Hair follicular keratinocyte (primary cell): ENCODE results near the gene AK8. TPM values are rescaled to one million over a fixed set of nuclear protein-coding genes. Genes with fewer than 3 reads are reported as not detected.

Experiments used
- total RNA-seq: library from RNA; depleted of rRNA; stranded (reverse); fragments of >200 nt; gene quantifications from 2 replicates; pipeline ENCODE4 v1.2.3, GENCODE V29; 2015

Gene AK8, protein sequence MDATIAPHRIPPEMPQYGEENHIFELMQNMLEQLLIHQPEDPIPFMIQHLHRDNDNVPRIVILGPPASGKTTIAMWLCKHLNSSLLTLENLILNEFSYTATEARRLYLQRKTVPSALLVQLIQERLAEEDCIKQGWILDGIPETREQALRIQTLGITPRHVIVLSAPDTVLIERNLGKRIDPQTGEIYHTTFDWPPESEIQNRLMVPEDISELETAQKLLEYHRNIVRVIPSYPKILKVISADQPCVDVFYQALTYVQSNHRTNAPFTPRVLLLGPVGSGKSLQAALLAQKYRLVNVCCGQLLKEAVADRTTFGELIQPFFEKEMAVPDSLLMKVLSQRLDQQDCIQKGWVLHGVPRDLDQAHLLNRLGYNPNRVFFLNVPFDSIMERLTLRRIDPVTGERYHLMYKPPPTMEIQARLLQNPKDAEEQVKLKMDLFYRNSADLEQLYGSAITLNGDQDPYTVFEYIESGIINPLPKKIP
- 0.39 and 0.46 TPM in 2 replicates for total RNA-seq

DNA sequence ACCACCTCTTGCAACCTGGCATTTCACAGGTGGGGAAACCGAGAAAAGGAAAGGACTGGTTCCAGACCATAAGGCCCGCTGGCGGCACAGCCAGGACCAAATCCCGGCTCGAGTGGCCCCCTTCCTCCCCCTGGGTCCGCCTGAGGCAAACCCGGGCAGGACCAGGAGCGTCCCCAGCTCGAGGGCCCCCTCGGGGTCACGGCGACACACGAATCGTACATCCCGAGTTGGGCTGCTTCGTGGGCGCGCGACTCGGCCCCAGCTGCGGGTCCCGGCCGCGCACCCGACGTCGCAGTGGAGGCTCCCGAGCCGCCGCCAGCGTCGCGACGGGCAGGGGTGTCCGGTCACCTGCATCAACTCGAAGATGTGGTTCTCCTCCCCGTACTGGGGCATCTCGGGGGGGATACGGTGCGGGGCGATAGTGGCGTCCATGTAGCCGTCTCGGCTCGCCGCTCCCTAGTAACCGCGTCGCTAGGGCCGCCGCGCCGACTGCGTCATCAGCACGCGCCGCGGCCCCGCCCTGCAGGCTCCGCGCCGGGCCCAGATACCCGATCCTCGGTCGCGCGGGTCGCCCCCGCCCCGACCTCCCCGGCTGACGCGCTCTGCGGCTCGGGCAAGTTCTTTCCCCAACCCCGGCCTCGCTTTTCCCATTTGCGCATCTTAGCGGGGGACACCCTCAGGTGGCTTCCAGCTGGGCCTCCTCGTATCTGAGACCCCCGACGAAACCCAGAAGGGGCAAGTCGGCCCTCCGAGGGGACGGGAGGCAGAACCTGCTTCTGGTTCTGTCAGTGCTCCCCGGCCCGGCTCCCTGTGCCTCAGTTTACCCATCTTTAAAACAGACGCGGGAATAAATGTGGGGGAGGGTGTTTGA, at the start of gene AK8:
TSS of gene AK8 (minus strand) at position 461 of the 871 bp plus-strand sequence. CDS start at position 432, 29 bp downstream.

DNA sequence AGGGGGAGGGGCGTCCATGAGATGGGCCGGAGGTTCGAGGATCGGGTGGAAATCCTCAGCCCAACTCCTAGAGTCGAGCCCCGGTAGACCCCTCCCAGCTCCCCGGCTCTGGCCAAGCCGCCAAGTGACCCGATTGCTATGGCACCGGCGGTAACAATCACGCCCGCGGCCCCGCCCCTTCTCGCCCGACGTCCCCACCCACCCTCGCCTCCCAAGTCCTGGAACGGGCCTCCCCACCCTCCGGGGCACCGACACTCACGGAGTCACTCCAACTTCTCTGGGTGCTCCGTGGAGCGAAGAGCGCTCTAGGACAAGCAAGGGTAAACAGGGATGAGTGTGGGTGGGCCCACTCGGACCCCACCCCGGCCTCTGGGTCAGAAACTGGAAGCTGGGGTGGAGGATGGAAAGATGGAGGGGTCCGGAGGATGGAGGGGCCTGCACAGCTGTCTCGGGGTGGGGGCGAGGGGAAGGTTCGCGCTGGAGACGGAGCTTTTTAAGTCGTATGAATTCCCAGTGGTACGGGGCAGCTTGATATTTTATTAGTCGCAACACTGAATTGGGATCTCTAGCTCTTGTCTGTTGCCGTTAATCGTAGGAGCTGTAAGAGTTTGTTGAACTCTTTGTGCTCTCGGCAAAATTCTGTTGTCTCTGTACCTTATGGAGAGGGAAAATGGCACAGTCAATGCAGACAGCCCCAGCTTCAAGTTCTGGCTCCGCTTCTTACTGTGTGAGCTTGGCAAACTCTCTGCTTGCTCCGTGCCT, 792 bp upstream of the AK8 start, which contains the start of gene SPACA9:
TSS of gene SPACA9 (plus strand) at position 204 of the 762 bp plus-strand sequence. CDS start 5,050 bp downstream, outside the sequence.

Other genes with a start within 250 kb of the AK8 start
- gene DDX31, start 208.3 kb downstream of the AK8 start, total RNA-seq = 11.7 and 14.6 TPM in 2 replicates
- gene GTF3C4, start 207.8 kb downstream of the AK8 start, total RNA-seq = 8.3 and 10.5 TPM in 2 replicates
- gene SPACA9, start 614 bp upstream of the AK8 start, total RNA-seq = 4.5 and 5.6 TPM in 2 replicates
- gene TSC1, start 66.3 kb upstream of the AK8 start, total RNA-seq = 14.5 and 17.3 TPM in 2 replicates
- gene GFI1B, start 100.4 kb upstream of the AK8 start, total RNA-seq = not detected in 2 replicates
- 42.2 and 64.6 TPM in 2 replicates for gene GTF3C5, start 152.7 kb upstream of the AK8 start, total RNA-seq
- 0.08 and 1.2 TPM in 2 replicates for gene CEL, start 183.7 kb upstream of the AK8 start, total RNA-seq
- 18.7 and 29.8 TPM in 2 replicates for gene RALGDS, start 243.0 kb upstream of the AK8 start, total RNA-seq